Cardiac fibroblast (primary cell): ENCODE data around the gene NAV1.

Experiments
- DNase-seq, 2 donors: peaks; one replicate each; pipeline versions ENCODE4 v3.0.0 to v3.0.0-alpha.2; 2010; ENCODE audit warnings: low read depth in 2 of 2
- H3K4me3 ChIP-seq, 2 donors: replicated peaks in 1 of 2; 1 replicate in 1 of 2; 2 replicates in 1 of 2; pipeline ENCODE4 v1.5.1; 2011; ENCODE audit warnings: low read depth in 2 of 2, low read length in 2 of 2, mild to moderate bottlenecking in 2 of 2, moderate library complexity in 1 of 2
- CTCF ChIP-seq: IDR thresholded peaks from one replicate; pipeline ENCODE4 v1.5.1; 2011; ENCODE audit warnings: low read depth, mild to moderate bottlenecking, low read length, inconsistent platforms

NAV1 gene

GRCh38 chr1:201561195-201561564 lies 22.3 kb downstream of the NAV1 start:
- TF ChIP-seq CTCF = no peak
- no peak overlapping the region for H3K4me3 ChIP-seq
- peak in 1 of 2 donors; percentile 49 for DNase-seq

- DNase-seq = peak; percentile 27 to 56
- TF ChIP-seq CTCF = no peak
- H3K4me3 ChIP-seq = no peak overlapping the region
Observed at GRCh38 chr1:201561601-201562000, 22.7 kb downstream of the NAV1 start.

GRCh38 chr1:201562257-201562656 lies 23.3 kb downstream of the NAV1 start:
- no peak for TF ChIP-seq CTCF
- no peak overlapping the region for H3K4me3 ChIP-seq
- DNase-seq = peak; percentile 85 to 95

GRCh38 chr1:201562659-201563405 lies 23.9 kb downstream of the NAV1 start:
- no peak overlapping the region for H3K4me3 ChIP-seq
- DNase-seq = peak; percentile 81 to 89
- no peak for TF ChIP-seq CTCF

- H3K4me3 ChIP-seq = no peak overlapping the region
- TF ChIP-seq CTCF = no peak
- DNase-seq = no peak
Observed at GRCh38 chr1:201563406-201563780, 24.5 kb downstream of the NAV1 start.

- DNase-seq = no peak
- H3K4me3 ChIP-seq = no peak overlapping the region
- TF ChIP-seq CTCF = no peak
Observed at GRCh38 chr1:201563941-201564340, 25.0 kb downstream of the NAV1 start.
